ENCODE results near the gene ZNF497. TPM values are rescaled to one million over a fixed set of nuclear protein-coding genes. Genes with fewer than 3 reads are reported as not detected.

ZNF497 gene
- total and polyA plus RNA-seq, 2 of the 8 experiments (the other 6 are each of a cell fraction or from before 2014, with no cell fraction given): 0.93 to 1.4 TPM

DNA sequence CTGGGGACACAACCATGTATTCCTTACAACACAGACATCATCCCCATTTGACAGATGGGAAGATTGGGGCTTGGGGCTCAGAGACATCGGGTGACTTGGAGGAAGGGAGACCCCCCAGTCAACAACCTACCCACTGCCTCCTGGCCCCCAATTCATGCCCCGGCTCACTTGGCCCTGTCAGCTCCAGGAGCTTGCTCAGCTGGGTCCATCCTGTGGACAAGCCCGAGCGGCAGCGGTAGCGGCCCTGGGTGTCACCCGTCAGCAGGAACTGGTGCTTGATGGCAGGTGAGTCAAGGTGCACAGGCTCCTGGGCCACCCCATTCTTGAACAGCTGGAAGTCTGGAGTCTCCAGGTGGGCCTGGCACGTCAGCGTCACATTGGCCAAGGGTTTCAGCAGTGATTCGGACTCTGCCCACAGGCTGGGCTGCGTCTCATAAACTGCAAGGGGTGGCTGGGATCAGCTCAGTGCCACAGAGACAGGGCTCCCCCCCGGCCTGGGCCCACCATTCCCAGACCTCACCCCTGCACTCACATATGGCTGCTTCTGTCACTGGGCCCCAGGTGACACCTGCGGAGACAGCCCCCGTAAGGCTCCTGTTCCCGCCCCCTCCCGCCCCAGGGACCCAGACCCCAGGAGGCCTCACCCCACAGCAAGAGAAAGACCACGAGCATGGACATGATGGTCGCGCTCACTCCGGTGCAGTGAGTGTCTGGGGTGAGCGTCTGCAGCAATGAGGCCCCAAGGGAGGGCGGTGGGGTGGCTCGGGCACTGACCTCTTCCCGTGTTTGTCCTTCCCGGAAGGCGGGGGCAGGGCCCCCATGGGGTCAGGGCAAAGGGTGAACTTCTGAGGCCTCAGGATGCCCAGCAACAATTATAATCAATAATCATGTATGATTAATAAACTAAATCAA is 9.5 kb downstream of the ZNF497 start, which contains the start of gene A1BG (continued):
- no peak for TF ChIP-seq CHD7 (IDR thresholded peaks at IDR 0.05; ENCODE audit: insufficient replicate concordance, low read length)
- no peak for TF ChIP-seq KDM4A (IDR thresholded peaks at IDR 0.05; ENCODE audit: low read depth, low read length, severe bottlenecking)
- no peak for TF ChIP-seq ATF3 (IDR thresholded peaks at IDR 0.05; ENCODE audit: insufficient read depth, low read depth, low read length)
- no peak for TF ChIP-seq RBBP5 (IDR thresholded peaks at IDR 0.05; ENCODE audit: borderline replicate concordance, low read depth, low read length)

Data from H1 (cell line).